Lower leg skin (tissue), 3 donors: ENCODE data around the gene HRNR.

ENCODE experiments used
- POLR2A ChIP-seq, 2 donors: fragments of 450-650 bp; IDR thresholded peaks; one replicate each; pipeline ENCODE4 v1.6.1; 2016 to 2017; ENCODE audit warnings: antibody characterized with exemption in 2 of 2, mild to moderate bottlenecking in 1 of 2, moderate library complexity in 1 of 2
- TF ChIP-seq, protein P1 (sequence below), 3 donors: fragments of 450-650 bp; IDR thresholded peaks; one replicate each; pipeline ENCODE4 v1.5.1; 2016; ENCODE audit warnings: antibody characterized with exemption in 3 of 3, mild to moderate bottlenecking in 3 of 3, moderate library complexity in 2 of 3

DNA sequence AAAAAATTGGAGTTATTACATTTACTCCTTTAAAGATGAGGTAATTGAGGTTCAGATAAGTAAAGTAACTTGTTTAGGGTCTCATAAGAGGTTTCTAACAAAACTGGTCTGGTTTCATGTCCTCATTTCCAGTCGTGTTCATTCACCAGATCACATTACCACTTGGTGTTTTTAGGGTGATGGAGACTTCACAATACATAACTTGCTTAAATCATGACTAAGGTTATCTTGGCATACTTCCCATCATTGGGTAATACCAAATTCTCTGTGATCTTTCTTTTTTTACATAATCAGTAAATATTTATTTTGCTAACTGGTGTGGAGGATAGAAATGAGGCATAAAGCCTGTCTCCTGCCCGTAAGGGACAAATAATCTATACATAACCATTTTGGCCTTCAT is 33.4 kb downstream of the HRNR start:
- TF ChIP-seq, protein P1, sequence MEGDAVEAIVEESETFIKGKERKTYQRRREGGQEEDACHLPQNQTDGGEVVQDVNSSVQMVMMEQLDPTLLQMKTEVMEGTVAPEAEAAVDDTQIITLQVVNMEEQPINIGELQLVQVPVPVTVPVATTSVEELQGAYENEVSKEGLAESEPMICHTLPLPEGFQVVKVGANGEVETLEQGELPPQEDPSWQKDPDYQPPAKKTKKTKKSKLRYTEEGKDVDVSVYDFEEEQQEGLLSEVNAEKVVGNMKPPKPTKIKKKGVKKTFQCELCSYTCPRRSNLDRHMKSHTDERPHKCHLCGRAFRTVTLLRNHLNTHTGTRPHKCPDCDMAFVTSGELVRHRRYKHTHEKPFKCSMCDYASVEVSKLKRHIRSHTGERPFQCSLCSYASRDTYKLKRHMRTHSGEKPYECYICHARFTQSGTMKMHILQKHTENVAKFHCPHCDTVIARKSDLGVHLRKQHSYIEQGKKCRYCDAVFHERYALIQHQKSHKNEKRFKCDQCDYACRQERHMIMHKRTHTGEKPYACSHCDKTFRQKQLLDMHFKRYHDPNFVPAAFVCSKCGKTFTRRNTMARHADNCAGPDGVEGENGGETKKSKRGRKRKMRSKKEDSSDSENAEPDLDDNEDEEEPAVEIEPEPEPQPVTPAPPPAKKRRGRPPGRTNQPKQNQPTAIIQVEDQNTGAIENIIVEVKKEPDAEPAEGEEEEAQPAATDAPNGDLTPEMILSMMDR (IDR thresholded peaks at IDR 0.05), result no peak
- TF ChIP-seq POLR2A (IDR thresholded peaks at IDR 0.05), result no peak
